Measurements from ENCODE around the gene MYO5C.

- TF ChIP-seq CTCF (IDR thresholded peaks at IDR 0.05) (no peak), POLR2AphosphoS5 (IDR thresholded peaks at IDR 0.05; ENCODE audit: insufficient read depth in 1 of 2, low read depth in 1 of 2) (no peak), POLR2A (IDR thresholded peaks at IDR 0.05) (no peak)
Measured at GRCh38 chr15:52276256-52276770, 19.3 kb downstream of the MYO5C start.

All from vagina (tissue), 2 donors.